Liver (tissue), 9 donors: ENCODE data around the gene MLKL. TPM values are rescaled to one million over a fixed set of nuclear protein-coding genes. Genes with fewer than 3 reads are reported as not detected.

Experiments used
- DNase-seq: peaks from one replicate; pipeline ENCODE4 v3.0.0-alpha.2; 2017; ENCODE audit warnings: low spot score
- H3K27ac ChIP-seq, 2 donors: one replicate each; pipeline ENCODE4 v1.7.0; 2013; ENCODE audit warnings: inconsistent platforms in 2 of 2, low read length in 2 of 2, control low read depth in 1 of 2, low read depth in 1 of 2, mild to moderate bottlenecking in 1 of 2
- H3K27me3 ChIP-seq, 4 donors: one replicate each; pipeline versions ENCODE4 v1.6.1 to v1.7.0; 2013; ENCODE audit warnings: low read length in 3 of 4, inconsistent platforms in 1 of 4, mild to moderate bottlenecking in 1 of 4, moderate library complexity in 1 of 4; ENCODE audit not compliant: control insufficient read depth in 4 of 4, insufficient read depth in 4 of 4
- H3K36me3 ChIP-seq, 4 donors: one replicate each; pipeline versions ENCODE4 v1.6.1 to v1.7.0; 2013; ENCODE audit warnings: low read length in 3 of 4, mild to moderate bottlenecking in 3 of 4, low read depth in 1 of 4, moderate library complexity in 1 of 4; ENCODE audit not compliant: control insufficient read depth in 4 of 4, insufficient read depth in 3 of 4
- H3K4me1 ChIP-seq, 4 donors: one replicate each; pipeline versions ENCODE4 v1.6.1 to v1.7.0; 2013; ENCODE audit warnings: low read length in 3 of 4, mild to moderate bottlenecking in 3 of 4, moderate library complexity in 1 of 4; ENCODE audit not compliant: control insufficient read depth in 4 of 4, insufficient read depth in 4 of 4
- H3K4me3 ChIP-seq, 3 donors: one replicate each; pipeline versions ENCODE4 v1.6.1 to v1.7.0; 2013; ENCODE audit warnings: low read length in 3 of 3, control low read depth in 1 of 3, low read depth in 1 of 3, mild to moderate bottlenecking in 1 of 3
- H3K9ac ChIP-seq, 2 donors: one replicate each; pipeline ENCODE4 v1.7.0; 2013; ENCODE audit warnings: low read length in 2 of 2, mild to moderate bottlenecking in 2 of 2, moderate library complexity in 2 of 2, control low read depth in 1 of 2, low read depth in 1 of 2
- H3K9me3 ChIP-seq, 4 donors: one replicate each; pipeline versions ENCODE4 v1.6.1 to v1.7.0; 2013; ENCODE audit warnings: low read length in 3 of 4; ENCODE audit not compliant: control insufficient read depth in 4 of 4
- ATF3 ChIP-seq: IDR thresholded peaks from 2 replicates; pipeline ENCODE4 v1.6.1; 2016; ENCODE audit warnings: antibody characterized with exemption
- CTCF ChIP-seq: fragments of 150-350 bp; IDR thresholded peaks from 2 replicates; pipeline ENCODE4 v1.5.1; 2017; ENCODE audit warnings: improper control_type of control experiment, low read depth, low read length; ENCODE audit not compliant: missing input control
- EGR1 ChIP-seq, 2 donors: IDR thresholded peaks; 2 replicates each; pipeline ENCODE4 v1.6.1; 2016 to 2018; ENCODE audit warnings: antibody characterized with exemption in 2 of 2, low read depth in 2 of 2
- FOXA1 ChIP-seq: IDR thresholded peaks from 2 replicates; pipeline ENCODE4 v1.6.1; 2016; ENCODE audit warnings: antibody characterized with exemption
- GABPA ChIP-seq, 2 donors: IDR thresholded peaks in 1 of 2; conservative IDR thresholded peaks in 1 of 2; 2 replicates each; pipeline ENCODE4 v1.6.1; 2016; ENCODE audit warnings: antibody characterized with exemption in 2 of 2, mild to moderate bottlenecking in 1 of 2, moderate library complexity in 1 of 2
- HNF4A ChIP-seq, 2 donors: conservative IDR thresholded peaks; 2 replicates each; pipeline ENCODE4 v1.6.1; 2016; ENCODE audit warnings: antibody characterized with exemption in 2 of 2, mild to moderate bottlenecking in 2 of 2
- HNF4G ChIP-seq: IDR thresholded peaks from 2 replicates; pipeline ENCODE4 v1.6.1; 2016; ENCODE audit warnings: antibody characterized with exemption
- JUND ChIP-seq, 2 donors: IDR thresholded peaks; 2 replicates each; pipeline ENCODE4 v1.6.1; 2016; ENCODE audit warnings: antibody characterized with exemption in 2 of 2
- MAX ChIP-seq: IDR thresholded peaks from 2 replicates; pipeline ENCODE4 v1.6.1; 2016; ENCODE audit warnings: antibody characterized with exemption
- NR2F2 ChIP-seq: IDR thresholded peaks from 2 replicates; pipeline ENCODE4 v1.6.1; 2016; ENCODE audit warnings: antibody characterized with exemption
- RAD21 ChIP-seq, 2 donors: IDR thresholded peaks; 2 replicates each; pipeline ENCODE4 v1.6.1; 2016; ENCODE audit warnings: antibody characterized with exemption in 2 of 2, mild to moderate bottlenecking in 2 of 2
- REST ChIP-seq: IDR thresholded peaks from 2 replicates; pipeline ENCODE4 v1.6.1; 2016; ENCODE audit warnings: antibody characterized with exemption, mild to moderate bottlenecking
- RXRA ChIP-seq, 2 donors: IDR thresholded peaks; 2 replicates each; pipeline ENCODE4 v1.6.1; 2017 to 2018; ENCODE audit warnings: antibody characterized with exemption in 2 of 2, mild to moderate bottlenecking in 1 of 2
- SP1 ChIP-seq: IDR thresholded peaks from 2 replicates; pipeline ENCODE4 v1.6.1; 2018; ENCODE audit warnings: antibody characterized with exemption, mild to moderate bottlenecking
- TAF1 ChIP-seq: conservative IDR thresholded peaks from 2 replicates; pipeline ENCODE4 v1.6.1; 2016; ENCODE audit warnings: antibody characterized with exemption, mild to moderate bottlenecking
- YY1 ChIP-seq: IDR thresholded peaks from 2 replicates; pipeline ENCODE4 v1.6.1; 2016; ENCODE audit warnings: antibody characterized with exemption, mild to moderate bottlenecking
- ZBTB33 ChIP-seq: IDR thresholded peaks from 2 replicates; pipeline ENCODE4 v1.6.1; 2016; ENCODE audit warnings: antibody characterized with exemption
- WGBS: extraction: QIAGEN DNeasy Blood & Tissue Kit; methylation state at CpG from one replicate; pipeline ENCODE4 v1.1.7; 2013; 5-methylcytosine and 5-hydroxymethylcytosine counted together
- polyA plus RNA-seq, 2 donors: library from polyadenylated mRNA; stranded (reverse) in 1 of 2; unstranded in 1 of 2; fragments of 200-250 nt in 1 of 2; fragments of >200 nt in 1 of 2; fragmentation: Nextera tagmentation in 1 of 2; extraction: Ambion mirVana in 1 of 2; gene quantifications; one replicate each; pipeline versions ENCODE4 v1.2.1 to v1.2.3, GENCODE V29; 2013 to 2015
- total RNA-seq, 2 donors: library from RNA; depleted of rRNA; stranded (reverse); fragments of >200 nt; gene quantifications; one replicate each; pipeline ENCODE4 v1.2.3, GENCODE V29; 2014
- donor health status: healthy.
- donor health status: healthy.
- donor health status: healthy.
- donor health status: healthy.
- donor health status: healthy.

Gene MLKL
- total and polyA plus RNA-seq, 4 donors: 2.5 to 7.6 (median 3.6) TPM

- Histone ChIP-seq H3K9ac (no peak overlapping the region), H3K27me3 (no peaks in the 10 kb centered on the region), H3K27ac (no peak overlapping the region), H3K9me3 (no peaks in the 10 kb centered on the region), H3K4me1 (peaks cover 10 to 30% (median 25%) of the 10 kb centered on the region in 4 donors), H3K36me3 (peaks cover 4 to 6% (median 5%) of the 10 kb centered on the region in 4 donors), H3K4me3 (no peak overlapping the region)
- 94% methylated on average over 7 of the region's 7 CpGs for WGBS
- TF ChIP-seq RXRA (IDR thresholded peaks at IDR 0.05): no peak
- no peak for TF ChIP-seq YY1
- TF ChIP-seq GABPA (IDR thresholded peaks at IDR 0.05 in 1 of 2, conservative IDR thresholded peaks at IDR 0.05 in 1 of 2): no peak
- TF ChIP-seq CTCF: no peak
- TF ChIP-seq FOXA1: no peak
- no peak for TF ChIP-seq TAF1
- TF ChIP-seq SP1: no peak
- no peak for TF ChIP-seq HNF4G
- no peak for TF ChIP-seq NR2F2
- no peak for TF ChIP-seq REST
- no peak for TF ChIP-seq ZBTB33
- no peak for TF ChIP-seq EGR1 (IDR thresholded peaks at IDR 0.05; ENCODE audit: low read depth in 2 of 2)
- no peak for TF ChIP-seq MAX
- TF ChIP-seq JUND (IDR thresholded peaks at IDR 0.05): no peak
- no peak for TF ChIP-seq HNF4A (conservative IDR thresholded peaks at IDR 0.05)
- TF ChIP-seq ATF3: no peak
- no peak for TF ChIP-seq RAD21 (IDR thresholded peaks at IDR 0.05)
- no peak for DNase-seq
Measured at GRCh38 chr16:74633686-74634085, 67.0 kb downstream of the MLKL start.
